ENCODE data around the gene COG4. TPM values are rescaled to one million over a fixed set of nuclear protein-coding genes. Genes with fewer than 3 reads are reported as not detected.

COG4 gene
- total and polyA plus RNA-seq, 2 donors = 39.6 to 63.3 TPM

DNA sequence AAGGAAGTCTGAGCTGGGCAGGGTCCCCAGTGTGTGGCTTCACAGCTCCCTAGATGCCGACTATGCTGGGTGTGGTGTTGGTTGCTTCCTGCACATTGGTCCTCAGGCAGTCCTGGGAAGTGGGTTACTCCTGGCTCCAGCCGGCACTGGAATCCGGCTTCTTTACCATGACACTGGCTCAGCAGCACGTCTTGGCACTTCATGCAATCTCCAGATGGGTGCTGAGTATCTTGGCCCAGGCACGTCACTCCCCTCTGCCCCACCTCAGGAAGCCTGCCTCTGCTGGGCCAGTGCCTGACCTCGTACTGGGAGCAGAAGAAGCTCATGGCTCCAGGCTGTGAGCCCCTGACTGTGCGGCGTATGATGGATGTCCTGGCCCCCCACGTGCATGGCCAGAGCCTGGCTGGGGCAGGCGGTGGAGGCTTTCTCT, 44.4 kb downstream of the COG4 start:
- Histone ChIP-seq H3K4me3 (ENCODE audit: low read length in 2 of 2) (no peak overlapping the region), H3K27me3 (ENCODE audit: control insufficient read depth in 2 of 2, insufficient read depth in 1 of 2, low read length in 1 of 2) (no peaks in the 10 kb centered on the region), H3K27ac (ENCODE audit: low read depth in 1 of 2, low read length in 1 of 2) (no peak overlapping the region), H3K36me3 (ENCODE audit: control insufficient read depth in 2 of 2, insufficient read depth in 2 of 2, low read length in 1 of 2) (peaks cover 49 to 54% of the 10 kb centered on the region in 2 donors), H3K9me3 (ENCODE audit: control insufficient read depth in 2 of 2, insufficient read depth in 1 of 2, low read length in 1 of 2) (no peaks in the 10 kb centered on the region), H3K4me1 (ENCODE audit: control insufficient read depth in 2 of 2, insufficient read depth in 2 of 2, low read length in 2 of 2) (peaks cover 0 to 4% of the 10 kb centered on the region in 2 donors)
- DNase-seq (ENCODE audit: low read depth in 6 of 9, low spot score in 9 of 9) = no peak
- 91% methylated on average over 10 of the region's 10 CpGs for WGBS

DNA sequence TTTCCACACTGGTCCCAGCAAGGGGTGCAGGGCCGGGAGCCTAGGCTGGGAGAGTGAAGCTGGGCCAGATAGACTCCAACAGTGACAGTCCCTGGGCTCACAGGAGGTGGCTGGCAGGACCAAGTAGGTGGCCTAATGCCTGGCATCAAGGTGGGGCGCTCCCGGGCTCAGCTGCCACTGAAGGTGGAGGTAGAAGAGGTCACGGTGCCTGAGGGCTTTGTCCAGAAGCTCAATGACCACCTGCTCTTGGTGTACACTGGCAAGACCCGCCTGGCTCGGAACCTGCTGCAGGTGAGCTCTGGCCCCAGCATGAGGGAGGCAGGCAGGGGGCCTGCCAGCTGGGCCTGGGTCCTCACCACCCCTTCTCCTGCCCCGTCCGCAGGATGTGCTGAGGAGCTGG, 45.2 kb downstream of the COG4 start:
- DNase-seq (ENCODE audit: low read depth in 6 of 9, low spot score in 9 of 9) = no peak
- Histone ChIP-seq H3K27me3 (ENCODE audit: control insufficient read depth in 2 of 2, insufficient read depth in 1 of 2, low read length in 1 of 2) (no peaks in the 10 kb centered on the region), H3K36me3 (ENCODE audit: control insufficient read depth in 2 of 2, insufficient read depth in 2 of 2, low read length in 1 of 2) (peaks cover 47 to 50% of the 10 kb centered on the region in 2 donors), H3K9me3 (ENCODE audit: control insufficient read depth in 2 of 2, insufficient read depth in 1 of 2, low read length in 1 of 2) (no peaks in the 10 kb centered on the region), H3K4me3 (ENCODE audit: low read length in 2 of 2) (no peak overlapping the region), H3K27ac (ENCODE audit: low read depth in 1 of 2, low read length in 1 of 2) (no peak overlapping the region), H3K4me1 (ENCODE audit: control insufficient read depth in 2 of 2, insufficient read depth in 2 of 2, low read length in 2 of 2) (peaks cover 0 to 4% of the 10 kb centered on the region in 2 donors)
- WGBS = 93% methylated on average over 8 of the region's 8 CpGs

DNA sequence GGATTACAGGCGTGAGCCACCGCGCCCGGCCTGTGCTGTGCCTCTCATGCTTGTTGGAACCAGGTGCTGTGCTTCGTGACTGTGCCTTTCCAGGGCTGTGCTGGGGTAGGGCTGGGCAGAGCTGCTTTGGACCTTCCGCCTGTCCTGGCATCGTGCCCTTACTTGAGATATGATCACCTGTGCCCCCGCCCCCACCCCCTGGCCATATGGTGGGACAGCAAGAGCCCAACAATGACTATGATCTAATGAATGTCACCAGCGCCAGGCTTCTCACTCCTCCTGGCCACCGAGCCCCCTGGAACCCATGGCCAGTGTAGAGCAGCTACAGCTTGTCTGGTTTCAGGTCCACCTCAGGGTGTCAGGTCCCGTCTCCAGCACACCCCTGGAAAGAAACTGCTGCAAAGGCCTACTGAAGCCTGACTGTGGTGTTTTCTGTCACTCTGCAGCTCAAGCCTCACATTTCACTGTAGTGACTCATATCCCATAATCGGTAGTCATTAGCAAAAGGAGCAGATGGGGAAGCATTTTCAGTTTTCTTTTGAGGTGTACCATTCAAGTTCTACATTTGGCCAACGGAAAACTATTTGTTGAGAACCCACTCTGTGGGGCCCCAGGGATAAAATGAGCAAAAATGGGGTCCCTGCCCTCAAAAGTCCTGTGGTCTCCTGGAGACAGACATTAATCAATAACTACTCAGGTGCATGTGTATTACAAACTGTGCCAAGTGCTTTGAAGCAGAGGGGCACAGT, 46.9 kb downstream of the COG4 start:
- peaks cover 0 to 4% of the 10 kb centered on the region in 2 donors for H3K4me1 ChIP-seq (ENCODE audit: control insufficient read depth in 2 of 2, insufficient read depth in 2 of 2, low read length in 2 of 2)
- peak in 1 of 9 donors; percentile 30 for DNase-seq (ENCODE audit: low read depth in 6 of 9, low spot score in 9 of 9)
- peak overlapping the region; percentile 2 to 57 for H3K27ac ChIP-seq (ENCODE audit: low read depth in 1 of 2, low read length in 1 of 2)
- H3K27me3 ChIP-seq (ENCODE audit: control insufficient read depth in 2 of 2, insufficient read depth in 1 of 2, low read length in 1 of 2) = no peaks in the 10 kb centered on the region
- H3K9me3 ChIP-seq (ENCODE audit: control insufficient read depth in 2 of 2, insufficient read depth in 1 of 2, low read length in 1 of 2) = no peaks in the 10 kb centered on the region
- 95% methylated on average over 13 of the region's 13 CpGs for WGBS
- peaks cover 37 to 45% of the 10 kb centered on the region in 2 donors for H3K36me3 ChIP-seq (ENCODE audit: control insufficient read depth in 2 of 2, insufficient read depth in 2 of 2, low read length in 1 of 2)
- H3K4me3 ChIP-seq (ENCODE audit: low read length in 2 of 2) = no peak overlapping the region

DNA sequence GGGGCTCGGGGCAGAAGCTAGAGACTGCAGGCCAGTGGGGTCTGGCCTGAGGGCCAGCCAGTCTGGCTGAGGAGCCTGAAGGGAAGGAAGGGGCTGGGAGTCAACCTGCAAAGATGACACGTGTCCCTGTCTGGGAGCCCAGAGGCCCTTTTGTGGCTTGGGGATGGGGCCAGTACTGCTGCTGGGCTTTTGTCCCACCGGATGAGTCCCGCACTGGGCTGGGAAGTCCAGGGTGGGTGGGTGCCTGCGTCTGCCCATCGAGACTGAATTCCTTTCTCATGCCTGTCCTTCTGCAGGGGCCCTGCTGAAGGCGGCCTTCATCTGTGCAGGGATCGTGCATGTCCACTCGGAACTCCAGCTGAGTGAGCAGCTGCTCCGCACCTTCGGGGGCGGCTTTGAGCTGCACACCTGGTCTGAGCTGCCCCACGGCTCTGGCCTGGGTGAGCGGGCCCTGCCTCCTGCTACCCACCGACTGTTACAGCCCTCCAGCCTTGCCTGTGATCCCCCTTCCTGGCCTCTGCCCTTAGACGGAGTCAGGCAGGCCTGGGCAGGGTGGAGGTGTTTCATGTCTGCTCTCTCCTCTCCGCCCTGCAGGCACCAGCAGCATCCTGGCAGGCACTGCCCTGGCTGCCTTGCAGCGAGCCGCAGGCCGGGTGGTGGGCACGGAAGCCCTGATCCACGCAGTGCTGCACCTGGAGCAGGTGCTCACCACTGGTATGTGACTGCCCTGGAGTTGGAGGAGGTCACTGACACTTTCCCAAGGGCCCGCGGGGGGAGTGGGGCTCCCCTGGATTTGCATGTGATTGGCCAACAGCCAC, 48.1 kb downstream of the COG4 start:
- H3K27me3 ChIP-seq (ENCODE audit: control insufficient read depth in 2 of 2, insufficient read depth in 1 of 2, low read length in 1 of 2) = no peaks in the 10 kb centered on the region
- peaks cover 25 to 34% of the 10 kb centered on the region in 2 donors for H3K36me3 ChIP-seq (ENCODE audit: control insufficient read depth in 2 of 2, insufficient read depth in 2 of 2, low read length in 1 of 2)
- DNase-seq (ENCODE audit: low read depth in 6 of 9, low spot score in 9 of 9) = no peak
- peaks cover 0 to 4% of the 10 kb centered on the region in 2 donors for H3K4me1 ChIP-seq (ENCODE audit: control insufficient read depth in 2 of 2, insufficient read depth in 2 of 2, low read length in 2 of 2)
- no peak overlapping the region for H3K27ac ChIP-seq (ENCODE audit: low read depth in 1 of 2, low read length in 1 of 2)
- no peaks in the 10 kb centered on the region for H3K9me3 ChIP-seq (ENCODE audit: control insufficient read depth in 2 of 2, insufficient read depth in 1 of 2, low read length in 1 of 2)
- H3K4me3 ChIP-seq (ENCODE audit: low read length in 2 of 2) = no peak overlapping the region
- 94% methylated on average over 24 of the region's 24 CpGs for WGBS

DNA sequence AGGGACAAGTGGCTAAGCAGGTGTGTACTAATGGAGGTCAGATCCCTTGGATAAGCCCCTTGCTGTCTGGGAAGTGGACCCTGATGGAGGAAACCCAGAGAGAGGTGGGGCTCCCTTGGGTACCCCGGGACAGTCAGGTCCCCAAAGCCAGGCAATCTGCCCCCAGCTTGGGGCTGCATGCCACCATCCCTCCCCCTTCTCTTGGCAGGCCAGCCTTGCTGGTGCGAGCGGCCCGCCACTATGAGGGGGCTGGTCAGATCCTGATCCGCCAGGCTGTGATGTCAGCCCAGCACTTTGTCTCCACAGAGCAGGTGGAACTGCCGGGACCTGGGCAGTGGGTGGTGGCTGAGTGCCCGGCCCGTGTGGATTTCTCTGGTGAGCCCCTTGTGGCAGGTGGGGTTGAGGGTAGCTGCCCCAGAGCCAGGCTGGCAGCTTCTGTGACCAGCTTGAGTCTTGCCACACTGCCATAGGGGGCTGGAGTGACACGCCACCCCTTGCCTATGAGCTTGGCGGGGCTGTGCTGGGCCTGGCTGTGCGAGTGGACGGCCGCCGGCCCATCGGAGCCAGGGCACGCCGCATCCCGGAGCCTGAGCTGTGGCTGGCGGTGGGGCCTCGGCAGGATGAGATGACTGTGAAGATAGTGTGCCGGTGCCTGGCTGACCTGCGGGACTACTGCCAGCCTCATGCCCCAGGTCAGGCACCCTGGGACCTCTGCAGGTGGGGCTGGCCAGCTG, 48.9 kb downstream of the COG4 start:
- Histone ChIP-seq H3K27me3 (ENCODE audit: control insufficient read depth in 2 of 2, insufficient read depth in 1 of 2, low read length in 1 of 2) (no peaks in the 10 kb centered on the region), H3K36me3 (ENCODE audit: control insufficient read depth in 2 of 2, insufficient read depth in 2 of 2, low read length in 1 of 2) (peaks cover 18 to 26% of the 10 kb centered on the region in 2 donors), H3K4me3 (ENCODE audit: low read length in 2 of 2) (no peak overlapping the region), H3K4me1 (ENCODE audit: control insufficient read depth in 2 of 2, insufficient read depth in 2 of 2, low read length in 2 of 2) (peaks cover 0 to 4% of the 10 kb centered on the region in 2 donors), H3K27ac (ENCODE audit: low read depth in 1 of 2, low read length in 1 of 2) (no peak overlapping the region), H3K9me3 (ENCODE audit: control insufficient read depth in 2 of 2, insufficient read depth in 1 of 2, low read length in 1 of 2) (no peaks in the 10 kb centered on the region)
- 98% methylated on average over 22 of the region's 22 CpGs for WGBS
- no peak for DNase-seq (ENCODE audit: low read depth in 6 of 9, low spot score in 9 of 9)

DNA sequence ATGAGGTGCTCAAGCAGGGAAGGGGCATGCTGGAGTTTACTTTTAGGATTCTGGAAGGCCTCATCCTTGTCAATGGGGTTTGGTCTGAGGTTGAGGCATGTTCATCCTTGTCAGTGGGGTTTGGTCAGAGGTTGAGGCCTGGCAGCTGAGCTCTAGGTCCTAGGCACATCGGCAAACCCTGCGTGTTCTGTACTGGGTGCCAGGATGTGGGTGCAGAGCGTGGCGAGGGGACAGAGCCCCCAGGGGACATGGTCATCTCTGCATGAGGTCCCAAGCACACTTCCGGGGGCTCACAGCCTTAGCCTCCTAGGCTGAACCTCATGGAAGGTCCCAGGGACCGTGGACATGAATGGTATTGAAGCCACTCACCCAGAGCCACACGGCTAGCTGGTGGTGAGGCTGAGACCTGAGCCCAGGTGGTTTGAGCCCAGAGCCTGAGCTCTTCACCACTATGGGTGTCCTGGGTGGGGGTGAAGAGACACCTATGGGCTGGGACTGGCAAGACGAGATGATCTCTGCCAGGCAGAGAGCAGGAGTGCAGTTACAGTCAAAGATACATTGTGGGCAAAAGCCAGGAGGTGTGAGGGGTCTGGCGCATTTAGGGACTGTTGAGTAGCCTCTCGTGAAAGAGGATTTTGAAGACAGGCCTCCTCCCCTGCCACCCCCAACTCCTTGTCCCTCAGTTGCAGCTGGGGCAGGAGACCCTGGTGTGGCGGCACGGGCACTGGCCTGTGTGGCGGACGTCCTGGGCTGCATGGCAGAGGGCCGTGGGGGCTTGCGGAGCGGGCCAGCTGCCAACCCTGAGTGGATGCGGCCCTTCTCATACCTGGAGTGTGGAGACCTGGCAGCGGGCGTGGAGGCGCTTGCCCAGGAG, 49.7 kb downstream of the COG4 start:
- no peaks in the 10 kb centered on the region for H3K9me3 ChIP-seq (ENCODE audit: control insufficient read depth in 2 of 2, insufficient read depth in 1 of 2, low read length in 1 of 2)
- H3K36me3 ChIP-seq (ENCODE audit: control insufficient read depth in 2 of 2, insufficient read depth in 2 of 2, low read length in 1 of 2) = peaks cover 11 to 25% of the 10 kb centered on the region in 2 donors
- H3K4me3 ChIP-seq (ENCODE audit: low read length in 2 of 2) = no peak overlapping the region
- 95% methylated on average over 21 of the region's 21 CpGs for WGBS
- no peak overlapping the region for H3K27ac ChIP-seq (ENCODE audit: low read depth in 1 of 2, low read length in 1 of 2)
- no peak for DNase-seq (ENCODE audit: low read depth in 6 of 9, low spot score in 9 of 9)
- H3K4me1 ChIP-seq (ENCODE audit: control insufficient read depth in 2 of 2, insufficient read depth in 2 of 2, low read length in 2 of 2) = peaks cover 0 to 4% of the 10 kb centered on the region in 2 donors
- no peaks in the 10 kb centered on the region for H3K27me3 ChIP-seq (ENCODE audit: control insufficient read depth in 2 of 2, insufficient read depth in 1 of 2, low read length in 1 of 2)

DNA sequence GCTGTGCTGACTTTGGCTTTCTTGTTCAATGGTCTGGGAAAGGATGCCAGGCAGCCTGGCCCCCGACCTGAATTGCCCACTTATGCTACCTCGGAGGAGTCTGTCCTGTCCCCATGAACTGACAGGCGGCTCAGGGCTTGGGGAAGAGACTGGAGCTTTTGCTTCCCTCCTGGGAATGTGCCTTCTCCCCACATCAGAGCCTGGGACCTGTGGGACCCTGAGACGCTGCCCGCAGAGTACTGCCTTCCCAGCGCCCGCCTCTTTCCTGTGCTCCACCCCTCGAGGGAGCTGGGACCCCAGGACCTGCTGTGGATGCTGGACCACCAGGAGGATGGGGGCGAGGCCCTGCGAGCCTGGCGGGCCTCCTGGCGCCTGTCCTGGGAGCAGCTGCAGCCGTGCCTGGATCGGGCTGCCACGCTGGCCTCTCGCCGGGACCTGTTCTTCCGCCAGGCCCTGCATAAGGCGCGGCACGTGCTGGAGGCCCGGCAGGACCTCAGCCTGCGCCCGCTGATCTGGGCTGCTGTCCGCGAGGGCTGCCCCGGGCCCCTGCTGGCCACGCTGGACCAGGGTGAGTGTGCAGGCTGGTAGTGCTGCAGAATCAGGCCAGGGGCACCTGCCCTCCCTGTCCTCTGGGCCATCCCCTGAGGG, 50.4 kb downstream of the COG4 start:
- H3K36me3 ChIP-seq (ENCODE audit: control insufficient read depth in 2 of 2, insufficient read depth in 2 of 2, low read length in 1 of 2) = peaks cover 5 to 19% of the 10 kb centered on the region in 2 donors
- DNase-seq (ENCODE audit: low read depth in 6 of 9, low spot score in 9 of 9) = no peak
- peaks cover 0 to 4% of the 10 kb centered on the region in 2 donors for H3K4me1 ChIP-seq (ENCODE audit: control insufficient read depth in 2 of 2, insufficient read depth in 2 of 2, low read length in 2 of 2)
- no peaks in the 10 kb centered on the region for H3K27me3 ChIP-seq (ENCODE audit: control insufficient read depth in 2 of 2, insufficient read depth in 1 of 2, low read length in 1 of 2)
- 95% methylated on average over 28 of the region's 28 CpGs for WGBS
- H3K9me3 ChIP-seq (ENCODE audit: control insufficient read depth in 2 of 2, insufficient read depth in 1 of 2, low read length in 1 of 2) = no peaks in the 10 kb centered on the region
- H3K4me3 ChIP-seq (ENCODE audit: low read length in 2 of 2) = no peak overlapping the region
- H3K27ac ChIP-seq (ENCODE audit: low read depth in 1 of 2, low read length in 1 of 2) = no peak overlapping the region

DNA sequence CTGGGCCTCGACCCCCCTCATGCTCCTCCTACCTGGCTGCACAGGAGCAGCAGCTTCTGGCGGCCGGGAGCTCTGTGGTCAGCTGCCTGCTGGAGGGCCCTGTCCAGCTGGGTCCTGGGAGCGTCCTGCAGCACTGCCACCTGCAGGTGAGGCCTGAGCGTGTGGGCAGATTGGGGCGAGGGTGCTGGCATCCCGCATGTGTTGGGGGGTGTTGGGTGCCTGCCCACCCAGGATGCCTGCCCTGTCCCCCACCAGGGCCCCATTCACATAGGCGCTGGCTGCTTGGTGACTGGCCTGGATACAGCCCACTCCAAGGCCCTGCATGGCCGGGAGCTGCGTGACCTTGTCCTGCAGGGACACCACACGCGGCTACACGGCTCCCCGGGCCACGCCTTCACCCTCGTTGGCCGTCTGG, 52.4 kb downstream of the COG4 start:
- H3K27ac ChIP-seq (ENCODE audit: low read depth in 1 of 2, low read length in 1 of 2) = no peak overlapping the region
- no peaks in the 10 kb centered on the region for H3K27me3 ChIP-seq (ENCODE audit: control insufficient read depth in 2 of 2, insufficient read depth in 1 of 2, low read length in 1 of 2)
- DNase-seq (ENCODE audit: low read depth in 6 of 9, low spot score in 9 of 9) = no peak
- no peaks in the 10 kb centered on the region for H3K4me1 ChIP-seq (ENCODE audit: control insufficient read depth in 2 of 2, insufficient read depth in 2 of 2, low read length in 2 of 2)
- H3K9me3 ChIP-seq (ENCODE audit: control insufficient read depth in 2 of 2, insufficient read depth in 1 of 2, low read length in 1 of 2) = no peaks in the 10 kb centered on the region
- H3K36me3 ChIP-seq (ENCODE audit: control insufficient read depth in 2 of 2, insufficient read depth in 2 of 2, low read length in 1 of 2) = peaks cover 4 to 14% of the 10 kb centered on the region in 2 donors
- 97% methylated on average over 17 of the region's 17 CpGs for WGBS
- H3K4me3 ChIP-seq (ENCODE audit: low read length in 2 of 2) = no peak overlapping the region
